Activated naive CD4-positive, alpha-beta T cell treated with anti-CD3 and anti-CD28 coated beads, Interleukin-2, amount 50 U/mL, for 16 hours (primary cell): ENCODE results near the gene L3MBTL4.
"Not testable (repeated sequence)": the region's sequence is repeated elsewhere in the genome, so short reads cannot be mapped to it uniquely, and the experiment has no call there.

Source experiments
- DNase-seq: peaks from one replicate; pipeline ENCODE4 v3.0.0-alpha.2; 2020

Gene L3MBTL4

GRCh38 chr18:6079406-6079805 is 335.3 kb downstream of the L3MBTL4 start:
- no peak for DNase-seq

GRCh38 chr18:6078877-6079276 is 335.8 kb downstream of the L3MBTL4 start:
- DNase-seq, result no peak

- DNase-seq, result not testable (repeated sequence)
These were observed 342.3 kb downstream of the L3MBTL4 start for GRCh38 chr18:6072423-6072822.

GRCh38 chr18:6069539-6069938 is 345.2 kb downstream of the L3MBTL4 start:
- no peak for DNase-seq

- DNase-seq, result no peak
These were observed 345.6 kb downstream of the L3MBTL4 start for GRCh38 chr18:6069103-6069502.

- DNase-seq, result no peak
These were observed 354.6 kb downstream of the L3MBTL4 start for GRCh38 chr18:6060149-6060548.

GRCh38 chr18:6059551-6059950 is 355.2 kb downstream of the L3MBTL4 start:
- DNase-seq, result no peak

GRCh38 chr18:6058941-6059340 is 355.8 kb downstream of the L3MBTL4 start:
- no peak for DNase-seq

GRCh38 chr18:6057604-6058003 is 357.1 kb downstream of the L3MBTL4 start:
- DNase-seq, result no peak

- DNase-seq, result no peak
These were observed 358.4 kb downstream of the L3MBTL4 start for GRCh38 chr18:6056171-6056910.

- no peak for DNase-seq
These were observed 359.0 kb downstream of the L3MBTL4 start for GRCh38 chr18:6055711-6056110.

GRCh38 chr18:6054256-6054842 is 360.4 kb downstream of the L3MBTL4 start:
- DNase-seq, result no peak

- DNase-seq, result no peak
These were observed 362.2 kb downstream of the L3MBTL4 start for GRCh38 chr18:6052449-6052913.

GRCh38 chr18:6047596-6047995 is 367.1 kb downstream of the L3MBTL4 start:
- DNase-seq, result not testable (repeated sequence)

- no peak for DNase-seq
These were observed 369.9 kb downstream of the L3MBTL4 start for GRCh38 chr18:6044773-6045172.

GRCh38 chr18:6044319-6044718 is 370.4 kb downstream of the L3MBTL4 start:
- DNase-seq, result no peak

GRCh38 chr18:6039055-6039454 is 375.7 kb downstream of the L3MBTL4 start:
- no peak for DNase-seq

GRCh38 chr18:6031442-6031841 is 383.3 kb downstream of the L3MBTL4 start:
- DNase-seq, result no peak

- DNase-seq, result no peak
These were observed 383.7 kb downstream of the L3MBTL4 start for GRCh38 chr18:6031002-6031401.

- no peak for DNase-seq
These were observed 389.9 kb downstream of the L3MBTL4 start for GRCh38 chr18:6024745-6025248.

GRCh38 chr18:6023551-6023950 is 391.2 kb downstream of the L3MBTL4 start:
- DNase-seq, result no peak

GRCh38 chr18:6022845-6023244 is 391.9 kb downstream of the L3MBTL4 start:
- DNase-seq, result no peak

GRCh38 chr18:6022074-6022444 is 392.7 kb downstream of the L3MBTL4 start:
- DNase-seq, result no peak

- DNase-seq, result no peak
These were observed 393.2 kb downstream of the L3MBTL4 start for GRCh38 chr18:6021306-6022073.
